Stimulated activated CD4-positive, alpha-beta T cell treated with anti-CD3 and anti-CD28 coated beads, Interleukin-1b, Interleukin-23, amount 100 ng/mL, for 4 hours (primary cell): Measurements from ENCODE around the gene PTPN9.
"Not testable (repeated sequence)": the region's sequence is repeated elsewhere in the genome, so short reads cannot be mapped to it uniquely, and the experiment has no call there.

Experiments
- DNase-seq, 2 donors: peaks; one replicate each; pipeline ENCODE4 v3.0.0-alpha.2; 2020; ENCODE audit warnings: low read depth in 2 of 2

The PTPN9 gene

GRCh38 chr15:75583701-75584100 lies 4.6 kb upstream of the PTPN9 start:
- no peak for DNase-seq

GRCh38 chr15:75582943-75583342 lies 3.8 kb upstream of the PTPN9 start:
- DNase-seq: not testable (repeated sequence)

GRCh38 chr15:75578173-75578947 lies 755 bp downstream of the PTPN9 start:
- peak in 1 of 2 donors; percentile 26 for DNase-seq

- no peak for DNase-seq
These were observed 1.5 kb downstream of the PTPN9 start for GRCh38 chr15:75577401-75578172.

- no peak for DNase-seq
These were observed 5.3 kb downstream of the PTPN9 start for GRCh38 chr15:75573648-75574384.

GRCh38 chr15:75570126-75570845 lies 8.8 kb downstream of the PTPN9 start:
- DNase-seq: no peak

- DNase-seq: no peak
These were observed 13.8 kb downstream of the PTPN9 start for GRCh38 chr15:75565062-75565970.

GRCh38 chr15:75561888-75562287 lies 17.2 kb downstream of the PTPN9 start:
- DNase-seq: no peak

GRCh38 chr15:75559360-75559759 lies 19.8 kb downstream of the PTPN9 start:
- DNase-seq: not testable (repeated sequence)

GRCh38 chr15:75558955-75559354 lies 20.2 kb downstream of the PTPN9 start:
- not testable (repeated sequence) for DNase-seq

GRCh38 chr15:75554717-75555116 lies 24.4 kb downstream of the PTPN9 start:
- no peak for DNase-seq

- DNase-seq: no peak
These were observed 25.5 kb downstream of the PTPN9 start for GRCh38 chr15:75553659-75554058.

- DNase-seq: no peak
These were observed 28.0 kb downstream of the PTPN9 start for GRCh38 chr15:75551091-75551490.

- DNase-seq: no peak
These were observed 34.1 kb downstream of the PTPN9 start for GRCh38 chr15:75545064-75545463.

- no peak for DNase-seq
These were observed 34.8 kb downstream of the PTPN9 start for GRCh38 chr15:75544359-75544758.

- DNase-seq: not testable (repeated sequence)
These were observed 36.1 kb downstream of the PTPN9 start for GRCh38 chr15:75542949-75543545.

- DNase-seq: no peak
These were observed 36.7 kb downstream of the PTPN9 start for GRCh38 chr15:75542386-75542797.

GRCh38 chr15:75538376-75538775 lies 40.7 kb downstream of the PTPN9 start:
- no peak for DNase-seq

- DNase-seq: no peak
These were observed 45.2 kb downstream of the PTPN9 start for GRCh38 chr15:75533945-75534344.
